HepG2 (cell line): Measurements from ENCODE around the gene TUBB2B. TPM values are rescaled to one million over a fixed set of nuclear protein-coding genes. Genes with fewer than 3 reads are reported as not detected.

ENCODE experiments used
- GATA4 ChIP-seq: sonication (generic); IDR thresholded peaks from 2 replicates; pipeline ENCODE4 v1.6.1; 2016; ENCODE audit warnings: antibody characterized with exemption, low read depth, borderline replicate concordance
- GTF2F1 ChIP-seq: fragments of 150-350 bp; IDR thresholded peaks from 2 replicates; pipeline ENCODE4 v1.6.1; 2014; ENCODE audit warnings: low read length
- HNRNPL ChIP-seq: fragments of 200-400 bp; formaldehyde crosslinking; IDR thresholded peaks from 2 replicates; pipeline ENCODE4 v1.6.1; 2017; ENCODE audit warnings: mild to moderate bottlenecking, low read depth, low read length
- KMT2A ChIP-seq: sonication (generic); formaldehyde crosslinking; IDR thresholded peaks from 2 replicates; pipeline ENCODE4 v1.4.0; 2020; ENCODE audit warnings: missing genetic modification reagents
- NCOR1 ChIP-seq: fragments of 200-600 bp; sonication (generic); IDR thresholded peaks from 2 replicates; pipeline ENCODE4 v1.7.0; 2017; ENCODE audit warnings: antibody characterized with exemption, low read length, borderline replicate concordance
- NFATC3 ChIP-seq: sonication (generic); formaldehyde crosslinking; IDR thresholded peaks from 2 replicates; pipeline ENCODE4 v1.5.1; 2020; ENCODE audit warnings: mild to moderate bottlenecking, missing genetic modification reagents
- PHF5A ChIP-seq: IDR thresholded peaks from one replicate; pipeline ENCODE4 v1.6.1; 2018; ENCODE audit warnings: low read depth, missing genetic modification reagents; ENCODE audit not compliant: unreplicated experiment
- POGZ ChIP-seq: sonication (generic); formaldehyde crosslinking; IDR thresholded peaks from 2 replicates; pipeline ENCODE4 v1.4.0; 2020; ENCODE audit warnings: mild to moderate bottlenecking, missing genetic modification reagents
- RARG ChIP-seq: sonication (generic); formaldehyde crosslinking; IDR thresholded peaks from 2 replicates; pipeline ENCODE4 v1.4.0; 2020; ENCODE audit warnings: low read depth, mild to moderate bottlenecking, missing genetic modification reagents
- STAG1 ChIP-seq: sonication (generic); formaldehyde crosslinking; IDR thresholded peaks from 2 replicates; pipeline ENCODE4 v1.4.0; 2020; ENCODE audit warnings: missing genetic modification reagents
- TCF7L2 ChIP-seq: IDR thresholded peaks from 2 replicates; pipeline ENCODE4 v1.6.1; 2011; ENCODE audit warnings: mild to moderate bottlenecking, low read depth, low read length, moderate library complexity
- WIZ ChIP-seq: sonication (generic); formaldehyde crosslinking; IDR thresholded peaks from 2 replicates; pipeline ENCODE4 v1.5.1; 2020; ENCODE audit warnings: mild to moderate bottlenecking, missing genetic modification reagents
- YEATS4 ChIP-seq: sonication (generic); formaldehyde crosslinking; IDR thresholded peaks from 2 replicates; pipeline ENCODE4 v1.4.0; 2020; ENCODE audit warnings: missing genetic modification reagents, borderline replicate concordance
- ZBTB46 ChIP-seq: sonication (generic); formaldehyde crosslinking; IDR thresholded peaks from 2 replicates; pipeline ENCODE4 v1.4.0; 2020; ENCODE audit warnings: mild to moderate bottlenecking, missing genetic modification reagents, borderline replicate concordance
- ZNF121 ChIP-seq: sonication (generic); formaldehyde crosslinking; IDR thresholded peaks from 2 replicates; pipeline ENCODE4 v1.5.0; 2020; ENCODE audit warnings: mild to moderate bottlenecking, missing genetic modification reagents
- ZNF124 ChIP-seq: sonication (generic); formaldehyde crosslinking; IDR thresholded peaks from 2 replicates; pipeline ENCODE4 v1.4.0; 2020; ENCODE audit warnings: missing genetic modification reagents
- ZNF263 ChIP-seq: sonication (generic); formaldehyde crosslinking; IDR thresholded peaks from 2 replicates; pipeline ENCODE4 v1.4.0; 2020; ENCODE audit warnings: missing genetic modification reagents
- ZNF275 ChIP-seq: sonication (generic); formaldehyde crosslinking; IDR thresholded peaks from 2 replicates; pipeline ENCODE4 v1.8.0; 2022; ENCODE audit warnings: missing genetic modification reagents, mild to moderate bottlenecking, inconsistent platforms, borderline replicate concordance
- ZNF607 ChIP-seq: sonication (generic); formaldehyde crosslinking; IDR thresholded peaks from 2 replicates; pipeline ENCODE4 v1.5.1; 2020; ENCODE audit warnings: missing genetic modification reagents, mild to moderate bottlenecking, borderline replicate concordance
- ZNF674 ChIP-seq: sonication (generic); formaldehyde crosslinking; IDR thresholded peaks from 2 replicates; pipeline ENCODE4 v1.5.0; 2020; ENCODE audit warnings: low read depth, mild to moderate bottlenecking, missing genetic modification reagents
- ZNF720 ChIP-seq: sonication (generic); formaldehyde crosslinking; IDR thresholded peaks from 2 replicates; pipeline ENCODE4 v1.4.0; 2020; ENCODE audit warnings: missing genetic modification reagents
- ZNF761 ChIP-seq: sonication (generic); formaldehyde crosslinking; conservative IDR thresholded peaks from 2 replicates; pipeline ENCODE4 v1.4.0; 2020; ENCODE audit warnings: mild to moderate bottlenecking, missing genetic modification reagents
- ZSCAN30 ChIP-seq: sonication (generic); formaldehyde crosslinking; IDR thresholded peaks from 2 replicates; pipeline ENCODE4 v1.5.0; 2020; ENCODE audit warnings: mild to moderate bottlenecking, missing genetic modification reagents
- ZZZ3 ChIP-seq: sonication (generic); formaldehyde crosslinking; IDR thresholded peaks from 2 replicates; pipeline ENCODE4 v1.4.0; 2020; ENCODE audit warnings: missing genetic modification reagents, mild to moderate bottlenecking, borderline replicate concordance
- polyA plus RNA-seq, 8 experiments: library from polyadenylated mRNA; depleted of rRNA in 3 of 8; stranded (reverse) in 7 of 8; unstranded in 1 of 8; fragments of >200 nt; fragmentation: Illumina TruSeq in 4 of 8; extraction: Trizol in 4 of 8; gene quantifications; 2 replicates each; pipeline versions ENCODE4 v1.2.1 to v1.2.3, GENCODE V29; 2011 to 2016; ENCODE audit warnings: low read depth in 4 of 8, missing spikeins in 1 of 8, mixed read lengths in 1 of 8; ENCODE audit not compliant: insufficient read depth in 1 of 8
- total RNA-seq, 5 experiments: library from RNA; depleted of rRNA; stranded (reverse); fragments of >200 nt; fragmentation: Illumina TruSeq; extraction: Trizol; gene quantifications; 2 replicates each; pipeline ENCODE4 v1.2.3, GENCODE V29; 2016; ENCODE audit warnings: low read depth in 1 of 5
- TF ChIP-seq, protein P1 (sequence below): sonication (generic); formaldehyde crosslinking; IDR thresholded peaks from 2 replicates; pipeline ENCODE4 v1.9.0; 2021; ENCODE audit warnings: missing genetic modification reagents, mild to moderate bottlenecking, borderline replicate concordance
- TF ChIP-seq, protein P2 (sequence below): sonication (generic); formaldehyde crosslinking; IDR thresholded peaks from 2 replicates; pipeline ENCODE4 v1.4.0; 2020; ENCODE audit warnings: missing genetic modification reagents

Gene TUBB2B
- total and polyA plus RNA-seq, 2 of the 13 experiments (the other 11 are each of a cell fraction or from before 2014, with no cell fraction given): 10.3 to 23.6 TPM

- TF ChIP-seq, protein P1, sequence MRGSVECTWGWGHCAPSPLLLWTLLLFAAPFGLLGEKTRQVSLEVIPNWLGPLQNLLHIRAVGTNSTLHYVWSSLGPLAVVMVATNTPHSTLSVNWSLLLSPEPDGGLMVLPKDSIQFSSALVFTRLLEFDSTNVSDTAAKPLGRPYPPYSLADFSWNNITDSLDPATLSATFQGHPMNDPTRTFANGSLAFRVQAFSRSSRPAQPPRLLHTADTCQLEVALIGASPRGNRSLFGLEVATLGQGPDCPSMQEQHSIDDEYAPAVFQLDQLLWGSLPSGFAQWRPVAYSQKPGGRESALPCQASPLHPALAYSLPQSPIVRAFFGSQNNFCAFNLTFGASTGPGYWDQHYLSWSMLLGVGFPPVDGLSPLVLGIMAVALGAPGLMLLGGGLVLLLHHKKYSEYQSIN: no peak
- TF ChIP-seq GTF2F1 (no peak), PHF5A (CRISPR knock-in tag) (no peak), ZNF263 (CRISPR knock-in tag) (no peak), STAG1 (CRISPR knock-in tag) (peak; percentile 88), ZSCAN30 (CRISPR knock-in tag) (no peak), YEATS4 (CRISPR knock-in tag) (no peak), ZNF607 (CRISPR knock-in tag) (no peak), ZNF275 (CRISPR knock-in tag) (0 out of 2 replicates have a peak, but pooled peaks have one; percentile 33), NCOR1 (no peak), ZZZ3 (CRISPR knock-in tag) (no peak; the same call in 1 of the 2 replicates), ZNF121 (CRISPR knock-in tag) (no peak), RARG (no peak), NFATC3 (0 out of 2 replicates have a peak, but pooled peaks have one; percentile 61), WIZ (no peak), POGZ (no peak), ZNF720 (CRISPR knock-in tag) (no peak), ZNF761 (0 out of 2 replicates have a peak, but pooled peaks have one; percentile 32), ZNF674 (no peak), TCF7L2 (no peak), KMT2A (CRISPR knock-in tag) (0 out of 2 replicates have a peak, but pooled peaks have one; percentile 31), ZNF124 (peak; percentile 12; the same call in 1 of the 2 replicates), ZBTB46 (CRISPR knock-in tag) (no peak), HNRNPL (no peak), GATA4 (peak; percentile 38; the same call in 1 of the 2 replicates)
- TF ChIP-seq, protein P2, sequence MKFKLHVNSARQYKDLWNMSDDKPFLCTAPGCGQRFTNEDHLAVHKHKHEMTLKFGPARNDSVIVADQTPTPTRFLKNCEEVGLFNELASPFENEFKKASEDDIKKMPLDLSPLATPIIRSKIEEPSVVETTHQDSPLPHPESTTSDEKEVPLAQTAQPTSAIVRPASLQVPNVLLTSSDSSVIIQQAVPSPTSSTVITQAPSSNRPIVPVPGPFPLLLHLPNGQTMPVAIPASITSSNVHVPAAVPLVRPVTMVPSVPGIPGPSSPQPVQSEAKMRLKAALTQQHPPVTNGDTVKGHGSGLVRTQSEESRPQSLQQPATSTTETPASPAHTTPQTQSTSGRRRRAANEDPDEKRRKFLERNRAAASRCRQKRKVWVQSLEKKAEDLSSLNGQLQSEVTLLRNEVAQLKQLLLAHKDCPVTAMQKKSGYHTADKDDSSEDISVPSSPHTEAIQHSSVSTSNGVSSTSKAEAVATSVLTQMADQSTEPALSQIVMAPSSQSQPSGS (CRISPR knock-in tag): no peak
These were observed 24.2 kb upstream of the TUBB2B start (continued) for GRCh38 chr6:3251462-3252314.
